PC-3 (cell line): ENCODE data around the gene SLC25A17.

Experiments
- CTCF ChIP-seq: fragments of 300-600 bp; sonication (generic); conservative IDR thresholded peaks from 2 replicates; pipeline ENCODE4 v1.5.1; 2017; ENCODE audit warnings: antibody characterized with exemption, low read depth, mild to moderate bottlenecking, low read length
- EZH2 ChIP-seq: fragments of 300-600 bp; sonication (generic); IDR thresholded peaks from one replicate; pipeline ENCODE4 v1.6.1; 2017; ENCODE audit warnings: antibody characterized with exemption, mild to moderate bottlenecking, low read length; ENCODE audit not compliant: unreplicated experiment
- EZH2phosphoT487 ChIP-seq: fragments of 300-600 bp; sonication (generic); IDR thresholded peaks from 2 replicates; pipeline ENCODE4 v1.6.1; 2018; ENCODE audit warnings: mild to moderate bottlenecking, antibody characterized with exemption, low read length, borderline replicate concordance

GRCh38 chr22:40727070-40727963, 91.8 kb downstream of the SLC25A17 start:
- TF ChIP-seq CTCF (no peak), EZH2 (no peak), EZH2phosphoT487 (no peak)
